Activated B cell treated with CpG ODN at 0.5 μM for 24 hours (primary cell): Measurements from ENCODE around the gene CLTCL1. TPM values are rescaled to one million over a fixed set of nuclear protein-coding genes. Genes with fewer than 3 reads are reported as not detected.

Experiments used
- ATAC-seq: fragments of 200-7000 bp; cut with Tn5 transposase; one replicate; pipeline ENCODE4 v1.10.0; 2021; ENCODE audit warnings: low read depth, mild to moderate bottlenecking, moderate library complexity
- CTCF ChIA-PET: fragments of 350-600 bp; sonication (Branson Sonifier 250); formaldehyde crosslinking; loops from one replicate; lab custom pipeline; 2021; ENCODE audit warnings: antibody characterized with exemption; lab: Charles Lee
- POLR2A ChIA-PET: fragments of 350-600 bp; sonication (Branson Sonifier 250); formaldehyde crosslinking; loops from one replicate; lab custom pipeline; 2021; ENCODE audit warnings: antibody characterized with exemption; lab: Charles Lee
- DNase-seq: peaks from one replicate; pipeline ENCODE4 v3.0.0; 2022
- H3K27ac Mint-ChIP-seq: one replicate; pipeline ENCODE4 v1.8.0; 2020; ENCODE audit warnings: mixed read lengths
- H3K27me3 Mint-ChIP-seq: one replicate; pipeline ENCODE4 v1.8.0; 2021; ENCODE audit warnings: mixed read lengths
- H3K36me3 Mint-ChIP-seq: one replicate; pipeline ENCODE4 v1.8.0; 2021; ENCODE audit warnings: low read depth, mixed read lengths
- H3K4me1 Mint-ChIP-seq: one replicate; pipeline ENCODE4 v1.8.0; 2021; ENCODE audit warnings: mixed read lengths
- H3K4me3 Mint-ChIP-seq: one replicate; pipeline ENCODE4 v1.8.0; 2020; ENCODE audit warnings: mild to moderate bottlenecking, mixed read lengths
- H3K9me3 Mint-ChIP-seq: one replicate; pipeline ENCODE4 v1.8.0; 2020; ENCODE audit warnings: mixed read lengths
- intact Hi-C: fragments of 100-400 bp; cut with micrococcal nuclease; formaldehyde crosslinking; loops from one replicate; pipeline ENCODE4 v1.15.1; 2024
- total RNA-seq: library from RNA; stranded (reverse); gene quantifications from 2 replicates; pipeline ENCODE4 v1.2.3, GENCODE V29; 2022
- TF ChIP-seq, protein P1 (sequence below): fragments of 200-600 bp; IDR thresholded peaks from one replicate; pipeline ENCODE4 v1.8.0; 2022; ENCODE audit warnings: antibody characterized with exemption, mild to moderate bottlenecking

CLTCL1 gene
- total RNA-seq, 1 donor from 2014 or later = 5.0 TPM

DNA sequence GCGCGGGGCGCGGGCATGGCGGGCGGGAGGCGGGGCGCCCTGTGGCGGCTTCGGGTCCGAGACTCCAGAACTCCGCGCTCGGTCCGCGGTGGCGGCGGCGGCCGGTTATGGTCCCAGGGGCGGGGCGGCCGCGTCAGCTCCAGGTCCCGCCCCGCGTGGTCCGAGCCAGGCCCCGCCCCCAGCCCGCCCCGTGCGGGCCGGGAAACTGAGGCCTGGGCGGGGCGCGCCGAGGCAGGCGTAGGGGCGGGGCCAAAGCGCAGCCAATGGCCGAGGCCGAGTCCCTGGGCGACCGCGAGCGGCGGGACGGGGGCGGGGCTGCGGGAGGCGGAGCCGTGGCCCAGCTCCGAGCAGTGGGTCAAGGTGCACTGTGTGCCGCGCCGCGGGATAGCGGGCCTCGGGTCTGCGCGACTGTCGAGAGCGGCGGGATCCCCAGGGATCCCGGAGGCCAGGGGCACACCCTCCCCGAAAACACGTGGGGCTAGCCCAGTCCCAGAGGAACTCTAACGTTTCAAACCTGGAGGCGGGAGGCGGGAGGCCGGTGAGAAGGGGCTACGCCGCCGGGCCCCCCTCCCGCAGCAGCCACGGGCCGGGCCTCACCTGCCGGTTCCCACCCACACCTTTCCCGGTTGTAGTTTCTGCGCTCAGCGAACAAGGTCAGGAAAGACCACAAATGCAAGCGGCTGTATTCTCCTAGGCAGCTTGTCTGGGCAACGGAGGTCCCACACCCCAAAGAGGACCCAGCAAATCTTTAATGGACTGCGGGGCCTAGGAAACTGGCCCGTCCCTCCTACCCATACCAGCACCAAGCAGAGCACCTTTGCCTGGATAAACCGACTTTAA, 112.6 kb downstream of the CLTCL1 start, which contains the start of gene SLC25A1:
Gene SLC25A1, minus strand, starts transcription at position 80 of the 840 bp plus-strand sequence. Its CDS starts 63 bp downstream, at position 17.
- H3K4me3 Mint-ChIP-seq = peak within 1 kb of the TSS; percentile 85
- no peaks in the 10 kb centered on the region for H3K27me3 Mint-ChIP-seq
- ATAC-seq = peak; percentile 75
- H3K36me3 Mint-ChIP-seq = peaks cover 4% of the 10 kb centered on the region
- TF ChIP-seq, protein P1, sequence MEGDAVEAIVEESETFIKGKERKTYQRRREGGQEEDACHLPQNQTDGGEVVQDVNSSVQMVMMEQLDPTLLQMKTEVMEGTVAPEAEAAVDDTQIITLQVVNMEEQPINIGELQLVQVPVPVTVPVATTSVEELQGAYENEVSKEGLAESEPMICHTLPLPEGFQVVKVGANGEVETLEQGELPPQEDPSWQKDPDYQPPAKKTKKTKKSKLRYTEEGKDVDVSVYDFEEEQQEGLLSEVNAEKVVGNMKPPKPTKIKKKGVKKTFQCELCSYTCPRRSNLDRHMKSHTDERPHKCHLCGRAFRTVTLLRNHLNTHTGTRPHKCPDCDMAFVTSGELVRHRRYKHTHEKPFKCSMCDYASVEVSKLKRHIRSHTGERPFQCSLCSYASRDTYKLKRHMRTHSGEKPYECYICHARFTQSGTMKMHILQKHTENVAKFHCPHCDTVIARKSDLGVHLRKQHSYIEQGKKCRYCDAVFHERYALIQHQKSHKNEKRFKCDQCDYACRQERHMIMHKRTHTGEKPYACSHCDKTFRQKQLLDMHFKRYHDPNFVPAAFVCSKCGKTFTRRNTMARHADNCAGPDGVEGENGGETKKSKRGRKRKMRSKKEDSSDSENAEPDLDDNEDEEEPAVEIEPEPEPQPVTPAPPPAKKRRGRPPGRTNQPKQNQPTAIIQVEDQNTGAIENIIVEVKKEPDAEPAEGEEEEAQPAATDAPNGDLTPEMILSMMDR = no peak
- H3K9me3 Mint-ChIP-seq = no peaks in the 10 kb centered on the region
- DNase-seq = peak; percentile 84
- intact Hi-C loops = loop anchor here (1.0 to 5.0 kb wide), 10 partner anchors 35 to 678 kb away; partner anchors contain the start of genes CDC45, CLTCL1, DGCR2 and ESS2
- CTCF ChIA-PET = interaction anchor here (0.7 to 3.1 kb wide), 7 partner anchors 34 to 451 kb away, joined by 3 to 21 read pairs (median 4); partner anchors contain the start of genes CDC45, ESS2 and UFD1
- H3K27ac Mint-ChIP-seq = peak within 1 kb of the TSS; percentile 68
- H3K4me1 Mint-ChIP-seq = peaks cover 27% of the 10 kb centered on the region
- POLR2A ChIA-PET = interaction anchor here (0.6 to 2.6 kb wide), 8 partner anchors 9 to 770 kb away, joined by 3 to 14 read pairs (median 6); partner anchors contain the start of genes CDC45, DGCR2, ESS2 and HIRA

DNA sequence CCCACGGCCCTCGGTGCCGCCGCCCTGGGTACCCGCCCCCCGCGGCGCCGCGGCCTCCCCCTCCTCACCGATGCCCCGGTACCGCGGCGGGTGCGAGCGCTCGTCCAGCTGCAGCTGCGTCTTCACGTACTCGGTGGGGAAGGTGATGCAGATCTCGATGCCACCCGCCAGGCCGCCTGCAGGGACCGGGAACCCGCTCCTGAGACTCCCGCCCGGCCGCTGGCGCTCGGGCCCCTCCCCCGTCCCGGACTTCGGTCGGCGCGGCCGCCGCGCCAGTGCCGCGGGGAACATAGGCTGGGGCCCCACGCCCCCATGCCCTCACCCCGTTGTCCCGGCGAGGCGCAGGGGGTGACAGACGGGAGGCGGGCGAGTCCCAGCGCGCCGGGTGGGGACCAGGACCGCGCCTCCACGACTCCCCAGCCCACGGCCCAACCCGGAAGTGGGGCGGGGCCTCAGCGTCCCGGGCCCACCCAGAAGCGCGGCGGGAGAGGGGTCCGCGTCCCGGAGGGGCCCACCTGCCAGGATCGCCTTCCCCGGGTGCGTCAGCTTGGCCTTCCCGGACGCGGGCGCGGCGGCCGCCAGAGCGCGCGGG, 113.4 kb downstream of the CLTCL1 start:
- no peak overlapping the region for H3K27ac Mint-ChIP-seq
- CTCF ChIA-PET = interaction anchor here (0.7 to 3.1 kb wide), 5 partner anchors 33 to 452 kb away, joined by 4 to 21 read pairs (median 5); partner anchors contain the start of genes CDC45, ESS2 and UFD1

DNA sequence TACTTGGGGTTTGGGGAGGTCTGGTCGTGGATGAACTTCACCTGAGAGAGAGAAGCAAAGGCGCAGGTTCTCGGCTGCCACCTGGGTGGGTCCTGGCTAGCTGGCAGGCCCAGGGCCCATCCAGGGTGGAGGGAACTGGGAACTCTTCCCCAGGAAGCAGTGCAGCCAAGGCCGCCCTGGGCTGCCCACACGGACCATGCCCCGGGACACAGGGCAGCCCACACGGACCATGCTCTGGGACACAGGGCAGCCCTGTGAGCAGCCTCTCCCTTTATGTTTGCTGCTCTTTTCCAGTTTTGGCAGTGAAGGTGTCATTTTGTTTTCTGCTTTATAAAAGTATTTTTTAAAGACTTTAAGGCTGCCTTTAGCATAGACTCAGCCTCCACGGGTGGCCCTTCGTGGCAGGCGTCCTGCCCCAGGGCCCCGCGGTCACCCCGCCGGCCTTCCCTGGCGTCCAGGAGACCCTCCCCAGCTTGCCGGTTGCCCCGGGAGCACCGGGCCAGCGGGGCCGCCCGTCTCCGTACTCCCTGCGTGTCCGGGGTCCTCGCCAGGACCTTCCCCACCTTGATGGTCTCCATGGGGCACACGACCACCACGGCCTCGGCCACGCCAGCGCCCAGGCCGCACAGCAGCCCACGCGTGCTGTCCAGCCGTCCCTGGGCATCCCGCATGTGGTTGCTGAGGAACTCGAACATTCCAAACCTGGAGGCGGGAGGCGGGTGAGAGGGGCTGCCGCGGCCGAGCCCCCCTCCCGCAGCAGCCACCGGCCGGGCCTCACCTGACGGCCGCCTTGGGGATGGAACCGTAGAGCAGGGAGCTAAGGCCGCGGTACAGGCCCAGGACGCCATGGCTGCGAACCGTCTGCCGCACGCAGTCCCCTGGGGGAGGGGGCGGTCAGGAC, 114.1 kb downstream of the CLTCL1 start:
- TF ChIP-seq, protein P1 = no peak
- peak overlapping the region; percentile 66 for H3K4me3 Mint-ChIP-seq
- CTCF ChIA-PET = no interaction called here
- intact Hi-C loops = loop anchor here (1.0 to 5.0 kb wide), 5 partner anchors 113 to 680 kb away; partner anchors contain the start of genes CLTCL1 and MRPL40
- ATAC-seq (no peak), DNase-seq (no peak)
- peak overlapping the region; percentile 46 for H3K27ac Mint-ChIP-seq
- POLR2A ChIA-PET = interaction anchor here (1.8 to 2.0 kb wide), 2 partner anchors 55 to 302 kb away, joined by 4 to 12 read pairs; partner anchors contain the start of genes CDC45, DGCR2 and UFD1
- no peaks in the 10 kb centered on the region for H3K27me3 Mint-ChIP-seq
- peaks cover 4% of the 10 kb centered on the region for H3K36me3 Mint-ChIP-seq
- no peaks in the 10 kb centered on the region for H3K9me3 Mint-ChIP-seq
- H3K4me1 Mint-ChIP-seq = peaks cover 42% of the 10 kb centered on the region

More for the DNA sequence above, 113.4 kb downstream of the CLTCL1 start:
- Mint-ChIP-seq H3K9me3 (no peaks in the 10 kb centered on the region), H3K27me3 (no peaks in the 10 kb centered on the region), H3K36me3 (peaks cover 4% of the 10 kb centered on the region), H3K4me1 (peaks cover 34% of the 10 kb centered on the region), H3K4me3 (peak overlapping the region; percentile 69)
- POLR2A ChIA-PET = interaction anchor here (0.6 to 2.6 kb wide), 7 partner anchors 9 to 770 kb away, joined by 3 to 14 read pairs (median 7); partner anchors contain the start of genes CDC45, DGCR2, ESS2 and HIRA
- intact Hi-C loops = loop anchor here (1.0 to 5.0 kb wide), 5 partner anchors 113 to 679 kb away; partner anchors contain the start of genes CLTCL1 and MRPL40
- DNase-seq = peak; percentile 70
- peak; percentile 38 for ATAC-seq
- TF ChIP-seq, protein P1 = no peak

DNA sequence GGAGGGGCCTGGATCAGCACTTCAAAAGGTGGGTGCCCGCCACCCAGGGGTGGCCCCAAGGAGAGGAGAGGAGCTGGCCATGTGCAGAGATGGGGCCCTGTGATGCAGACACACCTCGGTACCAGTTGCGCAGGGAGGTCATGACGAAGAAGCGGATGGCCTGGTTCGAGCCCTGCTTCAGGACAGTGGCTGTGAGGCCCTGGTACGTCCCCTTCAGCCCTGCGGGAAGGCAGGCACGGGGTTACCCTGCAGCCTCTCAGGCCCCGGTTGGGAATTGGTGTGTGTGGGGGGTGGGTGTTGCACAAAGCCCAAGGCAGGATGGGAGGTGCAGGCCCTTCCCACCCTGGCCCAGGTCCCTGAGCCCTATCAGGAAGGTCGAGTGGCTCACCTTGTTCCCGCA, 114.8 kb downstream of the CLTCL1 start:
- ATAC-seq (no peak), DNase-seq (no peak)
- Mint-ChIP-seq H3K4me1 (peaks cover 47% of the 10 kb centered on the region), H3K27me3 (no peaks in the 10 kb centered on the region), H3K36me3 (peaks cover 4% of the 10 kb centered on the region), H3K9me3 (no peaks in the 10 kb centered on the region), H3K27ac (peak overlapping the region; percentile 46), H3K4me3 (peak overlapping the region; percentile 66)
- POLR2A ChIA-PET = no interaction called here
- intact Hi-C loops = loop anchor here (5.0 kb wide), 1 partner anchor 681 kb away; no protein-coding TSS in a partner anchor
- TF ChIP-seq, protein P1 = no peak
- CTCF ChIA-PET = no interaction called here
